ENCODE data around the gene HOXB4.

The HOXB4 gene

DNA sequence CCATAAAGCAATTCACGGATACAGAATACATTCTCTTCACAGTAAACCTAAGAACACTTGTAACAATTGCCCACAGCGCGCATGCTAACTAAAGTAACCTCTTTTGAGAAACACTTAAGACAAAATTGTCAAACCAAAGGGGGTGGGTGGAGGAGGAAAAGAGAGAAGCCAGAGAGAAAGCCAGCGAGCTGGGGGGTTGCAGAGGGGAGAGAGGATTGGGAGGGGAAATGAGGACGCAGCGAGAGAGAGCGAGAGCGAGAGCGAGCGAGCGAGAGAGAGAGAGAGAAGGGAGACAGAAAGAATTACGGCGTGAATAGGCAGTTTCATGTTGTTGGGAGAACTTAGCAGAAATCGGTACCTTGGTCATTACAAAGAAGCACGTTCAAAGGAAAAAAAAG, 34.3 kb upstream of the HOXB4 start:
- Histone ChIP-seq H3K27me3 (replicated peaks; ENCODE audit: insufficient read depth, low read length) (peaks cover 38% of the 10 kb centered on the region), H4K20me1 (ENCODE audit: insufficient read depth, low read length) (no peaks in the 10 kb centered on the region), H3K9ac (ENCODE audit: low read length) (peak overlapping the region; percentile 27; the same call in 1 of the 2 replicates), H3K4me3 (ENCODE audit: low read length) (peak overlapping the region; percentile 87), H3K27ac (ENCODE audit: low read length) (no peak overlapping the region), H3K4me1 (ENCODE audit: low read length) (peaks cover 8% of the 10 kb centered on the region; the same call in 1 of the 2 replicates), H2AFZ (ENCODE audit: low read length) (peak overlapping the region; percentile 98), H3K79me2 (ENCODE audit: low read length) (no peaks in the 10 kb centered on the region), H3K36me3 (replicated peaks; ENCODE audit: insufficient read depth, low read length) (no peaks in the 10 kb centered on the region), H3K4me2 (ENCODE audit: low read depth, low read length) (peak overlapping the region; percentile 99), H3K9me2 (replicated peaks; ENCODE audit: insufficient read depth, low read length) (no peaks in the 10 kb centered on the region), H3F3A (ENCODE audit: insufficient read depth, low read length) (peaks cover 4% of the 10 kb centered on the region), H3K9me3 (replicated peaks; ENCODE audit: insufficient read depth, low read length) (no peaks in the 10 kb centered on the region)
- no peak for DNase-seq
- TF ChIP-seq EZH2 (optimal IDR thresholded peaks at IDR 0.05; ENCODE audit: low read depth, low read length) (no peak), EZH2phosphoT487 (IDR thresholded peaks at IDR 0.05; ENCODE audit: low read length) (no peak)
- TF ChIP-seq, protein P1, sequence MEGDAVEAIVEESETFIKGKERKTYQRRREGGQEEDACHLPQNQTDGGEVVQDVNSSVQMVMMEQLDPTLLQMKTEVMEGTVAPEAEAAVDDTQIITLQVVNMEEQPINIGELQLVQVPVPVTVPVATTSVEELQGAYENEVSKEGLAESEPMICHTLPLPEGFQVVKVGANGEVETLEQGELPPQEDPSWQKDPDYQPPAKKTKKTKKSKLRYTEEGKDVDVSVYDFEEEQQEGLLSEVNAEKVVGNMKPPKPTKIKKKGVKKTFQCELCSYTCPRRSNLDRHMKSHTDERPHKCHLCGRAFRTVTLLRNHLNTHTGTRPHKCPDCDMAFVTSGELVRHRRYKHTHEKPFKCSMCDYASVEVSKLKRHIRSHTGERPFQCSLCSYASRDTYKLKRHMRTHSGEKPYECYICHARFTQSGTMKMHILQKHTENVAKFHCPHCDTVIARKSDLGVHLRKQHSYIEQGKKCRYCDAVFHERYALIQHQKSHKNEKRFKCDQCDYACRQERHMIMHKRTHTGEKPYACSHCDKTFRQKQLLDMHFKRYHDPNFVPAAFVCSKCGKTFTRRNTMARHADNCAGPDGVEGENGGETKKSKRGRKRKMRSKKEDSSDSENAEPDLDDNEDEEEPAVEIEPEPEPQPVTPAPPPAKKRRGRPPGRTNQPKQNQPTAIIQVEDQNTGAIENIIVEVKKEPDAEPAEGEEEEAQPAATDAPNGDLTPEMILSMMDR (IDR thresholded peaks at IDR 0.05; ENCODE audit: low read length) = no peak

DNA sequence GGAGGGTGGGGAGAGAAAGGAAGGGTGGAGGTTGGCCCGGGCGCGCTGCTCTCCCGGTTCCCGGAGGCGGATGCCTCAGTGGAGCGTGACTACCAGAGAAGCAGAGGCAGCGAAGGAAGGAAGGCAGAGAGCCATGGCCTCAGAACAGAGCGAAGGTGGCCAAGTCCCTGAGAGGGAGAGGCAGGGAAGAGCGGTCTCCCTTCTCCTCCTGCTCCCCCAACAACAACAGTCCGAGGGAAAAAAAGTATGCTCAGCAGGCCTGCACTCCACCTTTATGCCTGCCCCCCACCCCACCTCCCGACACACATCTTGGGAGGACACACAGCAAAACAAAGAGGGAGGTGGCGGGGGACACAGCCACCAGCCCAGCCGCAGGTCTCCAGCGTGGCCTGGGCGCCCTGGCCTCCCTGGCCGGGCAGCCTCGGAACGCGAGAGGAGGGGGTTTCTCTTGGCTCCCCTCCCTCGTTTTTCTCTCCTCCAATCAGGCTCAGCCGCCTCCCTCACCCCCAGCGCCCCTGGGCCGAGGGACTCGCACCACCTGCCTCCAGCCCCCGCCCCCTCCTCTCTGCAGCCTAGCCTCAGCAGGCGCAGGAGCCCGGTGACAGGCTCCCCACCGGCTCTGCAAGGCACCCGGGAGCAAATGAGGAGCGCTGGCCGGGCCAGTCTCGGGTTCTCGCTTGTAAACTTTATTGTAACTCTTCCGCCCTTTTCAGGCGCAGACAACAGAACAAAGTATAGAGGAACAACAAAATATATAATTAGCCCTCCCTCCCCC, 33.7 kb upstream of the HOXB4 start:
- no peaks in the 10 kb centered on the region for H3K79me2 ChIP-seq (ENCODE audit: low read length)
- peak overlapping the region; percentile 99 for H3K4me2 ChIP-seq (ENCODE audit: low read depth, low read length)
- H3K27me3 ChIP-seq (replicated peaks; ENCODE audit: insufficient read depth, low read length) = peaks cover 33% of the 10 kb centered on the region
- H3K9ac ChIP-seq (ENCODE audit: low read length) = peak overlapping the region; percentile 9; the same call in 1 of the 2 replicates
- no peaks in the 10 kb centered on the region for H4K20me1 ChIP-seq (ENCODE audit: insufficient read depth, low read length)
- peaks cover 4% of the 10 kb centered on the region for H3F3A ChIP-seq (ENCODE audit: insufficient read depth, low read length)
- no peak for DNase-seq
- H3K27ac ChIP-seq (ENCODE audit: low read length) = no peak overlapping the region
- H3K4me3 ChIP-seq (ENCODE audit: low read length) = peak overlapping the region; percentile 87
- peaks cover 8% of the 10 kb centered on the region; the same call in 1 of the 2 replicates for H3K4me1 ChIP-seq (ENCODE audit: low read length)
- H3K36me3 ChIP-seq (replicated peaks; ENCODE audit: insufficient read depth, low read length) = no peaks in the 10 kb centered on the region
- H3K9me2 ChIP-seq (replicated peaks; ENCODE audit: insufficient read depth, low read length) = no peaks in the 10 kb centered on the region
- H2AFZ ChIP-seq (ENCODE audit: low read length) = peak overlapping the region; percentile 98
- TF ChIP-seq EZH2 (optimal IDR thresholded peaks at IDR 0.05; ENCODE audit: low read depth, low read length) (no peak), EZH2phosphoT487 (IDR thresholded peaks at IDR 0.05; ENCODE audit: low read length) (no peak)
- TF ChIP-seq, protein P1 (IDR thresholded peaks at IDR 0.05; ENCODE audit: low read length) = no peak
- H3K9me3 ChIP-seq (replicated peaks; ENCODE audit: insufficient read depth, low read length) = no peaks in the 10 kb centered on the region

DNA sequence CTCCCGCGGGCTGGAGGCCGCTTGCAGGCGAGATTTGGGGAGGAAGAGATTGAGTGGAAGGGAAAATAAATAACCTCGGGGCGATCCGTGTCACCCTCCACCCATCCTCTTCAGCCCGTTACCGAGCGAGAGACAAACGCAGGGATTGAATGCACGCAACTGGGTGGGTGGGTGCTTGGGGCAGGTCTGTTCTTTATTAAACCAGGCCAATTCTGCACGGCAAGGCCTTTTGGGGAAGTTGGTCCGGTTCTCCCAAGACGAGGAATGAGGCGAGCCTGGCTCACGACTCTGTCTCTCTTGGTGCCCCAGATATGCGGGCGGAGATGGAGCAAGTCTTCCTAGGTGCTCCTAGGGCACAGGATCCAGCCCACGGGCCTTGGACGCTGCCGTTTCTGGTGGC, 33.1 kb upstream of the HOXB4 start:
- Histone ChIP-seq H3K4me2 (ENCODE audit: low read depth, low read length) (peak overlapping the region; percentile 99), H2AFZ (ENCODE audit: low read length) (peak overlapping the region; percentile 98), H4K20me1 (ENCODE audit: insufficient read depth, low read length) (no peaks in the 10 kb centered on the region), H3K9me2 (replicated peaks; ENCODE audit: insufficient read depth, low read length) (no peaks in the 10 kb centered on the region), H3K79me2 (ENCODE audit: low read length) (no peaks in the 10 kb centered on the region), H3K9ac (ENCODE audit: low read length) (peak overlapping the region; percentile 71; the same call in 1 of the 2 replicates), H3K9me3 (replicated peaks; ENCODE audit: insufficient read depth, low read length) (no peaks in the 10 kb centered on the region), H3K27me3 (replicated peaks; ENCODE audit: insufficient read depth, low read length) (peaks cover 26% of the 10 kb centered on the region), H3K27ac (ENCODE audit: low read length) (no peak overlapping the region), H3F3A (ENCODE audit: insufficient read depth, low read length) (peaks cover 4% of the 10 kb centered on the region), H3K4me1 (ENCODE audit: low read length) (peaks cover 8% of the 10 kb centered on the region; the same call in 1 of the 2 replicates), H3K36me3 (replicated peaks; ENCODE audit: insufficient read depth, low read length) (no peaks in the 10 kb centered on the region), H3K4me3 (ENCODE audit: low read length) (peak overlapping the region; percentile 87)
- TF ChIP-seq EZH2 (optimal IDR thresholded peaks at IDR 0.05; ENCODE audit: low read depth, low read length) = no peak
- no peak for TF ChIP-seq EZH2phosphoT487 (IDR thresholded peaks at IDR 0.05; ENCODE audit: low read length)
- TF ChIP-seq, protein P1 (IDR thresholded peaks at IDR 0.05; ENCODE audit: low read length) = no peak
- DNase-seq = no peak

Measured in MM.1S (cell line).